GM18498 (cell line): ENCODE results near the gene ANXA3.

Experiments used
- ATAC-seq: cut with Tn5 transposase; IDR thresholded peaks from one replicate; pipeline ENCODE4 v1.9.1; 2021; ENCODE audit warnings: mild to moderate bottlenecking, moderate library complexity; ENCODE audit not compliant: unreplicated experiment

ANXA3 gene

DNA sequence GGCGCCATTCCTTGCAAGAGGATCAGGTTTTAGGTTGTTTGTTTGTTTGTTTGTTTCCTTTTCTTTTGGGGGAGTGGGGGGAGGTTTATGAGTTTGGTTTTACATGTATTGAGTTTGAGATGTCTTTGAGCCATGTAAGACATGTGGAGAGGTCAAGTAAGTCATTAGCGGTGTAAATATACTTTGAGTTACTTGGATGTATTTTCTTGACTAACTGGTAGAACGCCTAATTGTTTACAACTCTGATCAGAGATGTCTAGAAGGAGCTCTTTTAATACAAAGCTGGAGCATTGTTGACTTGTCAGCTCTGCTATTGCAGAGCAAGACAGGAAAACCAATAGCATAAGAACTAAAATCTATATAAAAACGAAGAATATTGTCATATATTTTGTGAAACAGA lies 57.1 kb downstream of the ANXA3 start:
- ATAC-seq, result no peak

- ATAC-seq, result no peak
Observed at GRCh38 chr4:78609580-78609979, 58.0 kb downstream of the ANXA3 start.

GRCh38 chr4:78610546-78611214 lies 59.1 kb downstream of the ANXA3 start:
- peak; percentile 29 for ATAC-seq

GRCh38 chr4:78611215-78611558 lies 59.6 kb downstream of the ANXA3 start:
- ATAC-seq, result no peak

GRCh38 chr4:78612398-78613178 lies 61.0 kb downstream of the ANXA3 start:
- ATAC-seq, result peak; percentile 35

GRCh38 chr4:78613522-78614321 lies 62.2 kb downstream of the ANXA3 start:
- peak; percentile 87 for ATAC-seq

GRCh38 chr4:78616046-78616498 lies 64.5 kb downstream of the ANXA3 start:
- no peak for ATAC-seq

DNA sequence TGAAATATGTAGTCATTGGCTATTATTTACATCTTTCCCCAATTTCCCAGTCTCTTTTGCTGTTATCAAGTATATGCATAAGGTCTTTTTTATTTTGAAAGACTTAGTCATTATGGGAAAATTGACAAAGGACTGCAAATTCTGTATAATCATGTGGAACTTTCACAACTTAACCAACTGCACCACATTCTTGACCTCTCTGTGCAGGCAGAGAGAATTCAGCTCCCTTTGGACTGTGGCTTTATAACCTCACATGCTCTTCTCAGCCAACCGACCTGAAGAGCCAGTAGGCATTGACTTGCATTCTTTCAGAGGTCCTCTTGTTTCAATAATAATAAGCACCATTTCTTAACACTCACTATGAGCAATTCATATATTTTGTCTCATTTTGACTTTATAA lies 66.9 kb downstream of the ANXA3 start:
- no peak for ATAC-seq

DNA sequence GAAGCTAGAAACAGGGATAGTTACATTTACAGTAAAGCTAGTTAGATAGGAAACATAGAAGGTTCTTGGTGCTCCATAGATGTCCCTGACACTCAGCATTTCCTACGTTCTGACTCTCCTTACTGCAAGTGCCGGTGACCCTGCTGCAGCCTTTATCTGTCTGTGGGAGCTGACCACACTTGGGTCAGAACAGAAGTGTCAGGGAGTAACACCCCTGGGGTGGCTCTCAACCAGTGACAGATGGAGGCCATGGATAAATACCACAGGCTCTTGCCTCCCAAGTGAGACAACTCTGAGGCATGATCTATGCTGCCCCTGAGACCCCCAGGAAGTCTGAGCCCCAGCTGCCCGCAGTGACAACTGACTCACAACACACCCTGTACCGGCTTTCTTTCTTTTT lies 69.8 kb downstream of the ANXA3 start:
- no peak for ATAC-seq

GRCh38 chr4:78622253-78622979 lies 70.8 kb downstream of the ANXA3 start:
- ATAC-seq, result no peak

DNA sequence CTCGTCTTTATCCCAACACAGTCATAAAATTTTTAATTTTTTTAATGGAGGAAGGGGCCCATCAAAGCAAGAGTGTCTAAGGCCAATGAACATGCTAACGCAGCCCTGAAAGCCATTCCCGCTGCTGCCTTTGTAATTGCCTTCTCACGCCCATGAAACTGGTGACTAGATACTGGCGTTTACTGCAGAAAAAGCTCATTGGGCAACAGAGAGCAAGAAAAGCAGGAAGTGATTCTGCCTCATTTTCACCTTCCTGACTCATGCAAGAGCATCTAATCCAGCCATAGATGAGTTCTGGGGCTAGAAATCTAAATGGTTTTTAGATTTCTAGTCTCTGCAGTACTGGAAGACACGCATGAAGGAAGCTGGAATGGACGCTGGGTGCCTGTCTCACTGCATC lies 72.5 kb downstream of the ANXA3 start:
- ATAC-seq, result no peak

DNA sequence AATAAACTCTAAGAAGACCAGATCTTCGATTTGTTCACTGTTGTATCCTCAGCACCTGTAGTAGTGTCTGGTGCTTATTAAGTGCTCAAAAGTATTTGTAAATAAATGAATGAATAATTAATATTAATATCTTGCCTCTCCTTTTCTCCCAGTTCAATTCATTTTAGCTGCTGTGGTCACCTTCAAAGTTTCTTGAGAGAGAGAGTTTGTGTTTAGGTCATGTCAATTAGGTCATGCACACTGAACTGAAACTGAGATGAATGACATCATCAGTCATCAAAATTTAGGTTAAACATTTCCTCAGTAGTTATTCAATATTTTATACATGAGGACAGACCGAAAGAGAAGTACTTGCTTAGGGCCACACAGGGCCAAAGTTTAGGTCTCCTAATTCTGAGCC lies 73.5 kb downstream of the ANXA3 start:
- no peak for ATAC-seq

GRCh38 chr4:78627046-78627965 lies 75.7 kb downstream of the ANXA3 start:
- ATAC-seq, result peak; percentile 43

DNA sequence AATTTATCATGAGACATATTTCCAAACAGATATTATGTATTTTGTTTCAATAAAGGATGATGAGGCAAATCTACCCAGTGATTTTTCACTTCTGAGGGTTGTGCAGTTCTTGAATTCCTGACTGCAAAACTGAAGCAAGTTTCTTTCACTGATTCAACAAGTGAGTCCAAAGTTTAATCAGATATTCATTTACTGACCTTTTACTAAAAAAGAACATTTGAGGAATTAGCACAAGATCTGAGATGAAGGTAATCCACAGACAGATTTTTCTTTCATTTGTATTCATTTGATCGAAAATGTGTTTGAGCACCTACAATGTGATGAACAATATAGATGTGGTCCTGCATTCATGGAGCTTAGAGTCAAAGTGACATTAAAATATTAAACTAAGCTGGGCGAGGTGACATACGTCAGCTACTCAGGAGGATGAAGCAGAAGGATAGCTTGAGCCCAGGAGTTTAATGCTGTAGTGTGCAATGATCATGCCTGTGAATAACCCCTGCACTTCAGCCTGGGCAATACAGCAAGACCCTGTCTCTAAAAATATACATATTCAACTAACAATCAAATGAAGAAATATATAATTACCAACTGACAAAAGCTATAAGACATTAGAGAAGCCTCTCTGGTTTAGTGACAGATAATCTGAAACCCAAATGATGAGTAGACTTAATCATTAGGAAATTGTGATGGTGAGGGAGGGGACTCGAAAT lies 76.6 kb downstream of the ANXA3 start:
- no peak for ATAC-seq

- no peak for ATAC-seq
Observed at GRCh38 chr4:78629991-78630541, 78.5 kb downstream of the ANXA3 start.

- no peak for ATAC-seq
Observed at GRCh38 chr4:78630615-78631014, 79.0 kb downstream of the ANXA3 start.

- peak; percentile 30 for ATAC-seq
Observed at GRCh38 chr4:78634011-78634664, 82.6 kb downstream of the ANXA3 start.

DNA sequence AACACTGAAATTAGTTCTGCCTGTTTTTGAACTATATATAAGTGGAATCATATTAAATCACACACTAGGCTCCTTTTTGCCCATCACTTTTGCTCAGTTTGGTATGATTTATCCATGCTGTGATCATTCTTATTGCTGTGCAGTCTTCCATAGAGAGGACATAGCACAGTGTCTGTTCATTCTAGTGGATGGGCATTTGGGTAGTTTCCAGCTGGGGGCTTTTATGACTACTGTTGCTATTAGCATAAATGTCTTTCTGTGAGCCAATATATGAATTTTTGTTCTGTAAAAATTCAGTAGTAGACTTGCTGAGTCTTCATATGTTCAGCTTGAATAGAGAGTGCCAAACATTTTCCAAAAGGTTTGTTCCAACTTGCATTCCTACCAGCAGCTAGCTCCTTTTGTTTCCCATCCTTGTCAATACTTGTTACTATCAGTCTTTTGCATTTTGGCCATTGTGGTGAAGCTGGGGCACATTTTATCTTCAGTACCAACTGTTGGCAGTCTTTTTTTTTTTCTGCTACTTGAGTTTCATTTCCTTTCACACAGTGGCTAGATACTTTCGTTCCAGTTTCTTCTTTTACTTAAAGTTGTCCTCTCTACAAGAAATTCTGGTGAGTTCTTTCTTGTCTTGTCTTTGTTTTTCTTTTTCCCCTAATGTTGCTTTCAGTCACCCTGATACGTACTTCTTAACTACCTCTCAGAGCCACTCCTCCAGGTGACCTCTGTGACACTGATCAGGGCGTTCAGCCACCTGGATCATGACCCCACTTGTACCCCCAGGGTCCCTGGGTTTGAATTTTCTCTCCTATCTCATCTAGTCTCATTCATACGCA lies 87.0 kb downstream of the ANXA3 start:
- ATAC-seq, result peak; percentile 81
